GM12865 (cell line): ENCODE measurements around the gene IGF1.

ENCODE experiments used
- DNase-seq: peaks from one replicate; pipeline ENCODE4 v3.0.0; 2010; ENCODE audit warnings: low read depth
- H3K4me3 ChIP-seq: 2 replicates; pipeline ENCODE4 v1.5.1; 2011; ENCODE audit warnings: mild to moderate bottlenecking, low read depth, low read length, control low read depth
- CTCF ChIP-seq: IDR thresholded peaks from 2 replicates; pipeline ENCODE4 v1.5.1; 2011; ENCODE audit warnings: low read length, control low read depth, low read depth, inconsistent platforms; ENCODE audit not compliant: insufficient read depth; ENCODE audit errors: missing control alignments

IGF1 gene

GRCh38 chr12:102421802-102422583, 58.4 kb downstream of the IGF1 start:
- peak; percentile 39 for DNase-seq
- no peak overlapping the region for H3K4me3 ChIP-seq
- TF ChIP-seq CTCF = no peak

GRCh38 chr12:102419094-102419764, 61.1 kb downstream of the IGF1 start:
- TF ChIP-seq CTCF = no peak
- H3K4me3 ChIP-seq = no peak overlapping the region
- no peak for DNase-seq

GRCh38 chr12:102417055-102417454, 63.3 kb downstream of the IGF1 start:
- DNase-seq = no peak
- no peak overlapping the region for H3K4me3 ChIP-seq
- no peak for TF ChIP-seq CTCF

GRCh38 chr12:102415515-102415914, 64.8 kb downstream of the IGF1 start:
- no peak for DNase-seq
- TF ChIP-seq CTCF = no peak
- H3K4me3 ChIP-seq = no peak overlapping the region

GRCh38 chr12:102413396-102413795, 67.0 kb downstream of the IGF1 start:
- H3K4me3 ChIP-seq = no peak overlapping the region
- no peak for DNase-seq
- no peak for TF ChIP-seq CTCF

GRCh38 chr12:102410511-102410910, 69.9 kb downstream of the IGF1 start:
- TF ChIP-seq CTCF = no peak

More at GRCh38 chr12:102410511-102410910, 69.9 kb downstream of the IGF1 start:
- DNase-seq = no peak
- H3K4me3 ChIP-seq = no peak overlapping the region
